Measurements from ENCODE around the gene RYR1. TPM values are rescaled to one million over a fixed set of nuclear protein-coding genes. Genes with fewer than 3 reads are reported as not detected.

The RYR1 gene
- total and polyA plus RNA-seq, 10 of the 15 experiments (the other 5 are each of a cell fraction or from before 2014, with no cell fraction given), result under 0.01 to 0.32 (median 0.07) TPM; not detected in 1

DNA sequence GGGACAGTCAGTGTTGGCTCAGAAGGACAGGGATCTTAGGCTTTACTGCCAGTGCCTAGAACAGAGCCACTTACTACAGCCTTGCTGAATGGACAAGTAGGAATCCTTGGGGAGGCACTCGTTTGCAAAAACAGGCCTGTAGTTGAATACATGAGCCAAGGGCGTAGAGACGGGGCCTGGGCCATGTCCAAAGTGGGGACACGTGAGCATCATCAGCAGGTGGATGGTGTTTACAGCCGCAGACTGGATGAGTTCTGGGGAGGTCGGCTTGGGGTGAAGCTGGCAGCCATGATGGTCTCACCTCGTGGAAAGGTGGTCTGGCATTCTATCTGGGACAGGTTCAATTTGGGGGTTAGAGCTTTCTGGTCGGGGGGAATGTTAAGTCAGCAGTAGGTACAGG is 17.5 kb downstream of the RYR1 start:
- SMC1A ChIA-PET (ENCODE audit: uncharacterized antibody, unreplicated experiment), result no interaction called here
- CTCF ChIA-PET, result no interaction called here
- Histone ChIP-seq H3K4me1 (ENCODE audit: control insufficient read depth, insufficient read depth, low read length) (no peaks in the 10 kb centered on the region), H3K79me2 (ENCODE audit: control insufficient read depth, insufficient read depth, low read length) (no peaks in the 10 kb centered on the region), H3K4me2 (ENCODE audit: control insufficient read depth, insufficient read depth) (no peak overlapping the region), H3K9ac (ENCODE audit: control insufficient read depth, insufficient read depth, low read length) (no peak overlapping the region), H3K9me3 (replicated peaks; ENCODE audit: control insufficient read depth, insufficient read depth, low read length) (no peaks in the 10 kb centered on the region), H3K36me3 (ENCODE audit: control insufficient read depth in 2 of 2, insufficient read depth in 2 of 2, low read length in 1 of 2) (no peaks in the 10 kb centered on the region), H2AFZ (ENCODE audit: control insufficient read depth, low read depth, low read length) (no peak overlapping the region), H3K4me3 (no peak overlapping the region), H3K27me3 (replicated peaks in 1 of 2; ENCODE audit: control insufficient read depth in 2 of 2, insufficient read depth in 2 of 2, low read length in 1 of 2) (no peaks in the 10 kb centered on the region), H3K27ac (ENCODE audit: control insufficient read depth, insufficient read depth) (no peak overlapping the region), H4K20me1 (ENCODE audit: control insufficient read depth, insufficient read depth) (no peaks in the 10 kb centered on the region)
- RAD21 ChIA-PET (ENCODE audit: unreplicated experiment), result no interaction called here
- POLR2A ChIA-PET, result no interaction called here
- DNase-seq (ENCODE audit: low read depth, low spot score) (no peak), ATAC-seq (no peak), FAIRE-seq (no peak)
- BruUV-seq (replicated peaks), result no TSS peak
- no peak for TF ChIP-seq TBL1XR1 (IDR thresholded peaks at IDR 0.05; ENCODE audit: low read depth, low read length)
- TF ChIP-seq RAD21 (IDR thresholded peaks at IDR 0.05; ENCODE audit: insufficient read depth, low read depth, low read length), result no peak
- no peak for TF ChIP-seq SIX5 (IDR thresholded peaks at IDR 0.05; ENCODE audit: low read depth, low read length, severe bottlenecking)
- TF ChIP-seq, protein P1, sequence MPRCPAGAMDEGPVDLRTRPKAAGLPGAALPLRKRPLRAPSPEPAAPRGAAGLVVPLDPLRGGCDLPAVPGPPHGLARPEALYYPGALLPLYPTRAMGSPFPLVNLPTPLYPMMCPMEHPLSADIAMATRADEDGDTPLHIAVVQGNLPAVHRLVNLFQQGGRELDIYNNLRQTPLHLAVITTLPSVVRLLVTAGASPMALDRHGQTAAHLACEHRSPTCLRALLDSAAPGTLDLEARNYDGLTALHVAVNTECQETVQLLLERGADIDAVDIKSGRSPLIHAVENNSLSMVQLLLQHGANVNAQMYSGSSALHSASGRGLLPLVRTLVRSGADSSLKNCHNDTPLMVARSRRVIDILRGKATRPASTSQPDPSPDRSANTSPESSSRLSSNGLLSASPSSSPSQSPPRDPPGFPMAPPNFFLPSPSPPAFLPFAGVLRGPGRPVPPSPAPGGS (IDR thresholded peaks at IDR 0.05; ENCODE audit: borderline replicate concordance, insufficient read depth, low read depth, low read length, poor library complexity, severe bottlenecking), result no peak
- TF ChIP-seq ZBED1 (IDR thresholded peaks at IDR 0.05; ENCODE audit: borderline replicate concordance), result no peak
- no peak for TF ChIP-seq IKZF1 (conservative IDR thresholded peaks at IDR 0.05)
- TF ChIP-seq, protein P2, sequence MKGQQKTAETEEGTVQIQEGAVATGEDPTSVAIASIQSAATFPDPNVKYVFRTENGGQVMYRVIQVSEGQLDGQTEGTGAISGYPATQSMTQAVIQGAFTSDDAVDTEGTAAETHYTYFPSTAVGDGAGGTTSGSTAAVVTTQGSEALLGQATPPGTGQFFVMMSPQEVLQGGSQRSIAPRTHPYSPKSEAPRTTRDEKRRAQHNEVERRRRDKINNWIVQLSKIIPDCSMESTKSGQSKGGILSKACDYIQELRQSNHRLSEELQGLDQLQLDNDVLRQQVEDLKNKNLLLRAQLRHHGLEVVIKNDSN (IDR thresholded peaks at IDR 0.05; ENCODE audit: borderline replicate concordance, extremely low read length, insufficient read depth, low read depth, low read length), result no peak
- 41% methylated on average over 8 of the region's 8 CpGs for WGBS (ENCODE audit: insufficient coverage, insufficient replicate concordance, low lambda C conversion rate, missing lambda C conversion rate)
- in situ Hi-C loops (cut with MboI), result no loop called here
- intact Hi-C loops (cut with micrococcal nuclease; ENCODE audit: unreplicated experiment), result no loop called here
